B cell (primary cell): ENCODE measurements around the gene SACM1L. TPM values are rescaled to one million over a fixed set of nuclear protein-coding genes. Genes with fewer than 3 reads are reported as not detected.

Experiments used
- ATAC-seq: fragments of 200-7000 bp; cut with Tn5 transposase; one replicate; pipeline ENCODE4 v1.10.0; 2021; ENCODE audit warnings: low read depth, mild to moderate bottlenecking, moderate number of reproducible peaks, moderate library complexity
- CTCF ChIA-PET: fragments of 350-600 bp; sonication (Branson Sonifier 250); formaldehyde crosslinking; loops from one replicate; lab custom pipeline; 2021; ENCODE audit warnings: antibody characterized with exemption, inconsistent platforms; lab: Charles Lee
- POLR2A ChIA-PET: fragments of 350-600 bp; sonication (Branson Sonifier 250); formaldehyde crosslinking; loops from one replicate; lab custom pipeline; 2021; ENCODE audit warnings: antibody characterized with exemption; lab: Charles Lee
- DNase-seq: peaks from one replicate; pipeline ENCODE4 v3.0.0; 2013
- H2AFZ ChIP-seq: 2 replicates; pipeline ENCODE4 v1.6.1; 2012; ENCODE audit warnings: mild to moderate bottlenecking, low read depth, low read length; ENCODE audit not compliant: insufficient read depth, poor library complexity, severe bottlenecking
- H3K27ac ChIP-seq, 2 donors: 1 replicate in 1 of 2; 2 replicates in 1 of 2; pipeline ENCODE4 v1.5.1; 2012 to 2013; ENCODE audit warnings: low read length in 2 of 2, mild to moderate bottlenecking in 2 of 2, moderate library complexity in 1 of 2
- H3K27me3 ChIP-seq, 4 experiments: fragments of 200-600 bp in 1 of 4; sonication (generic) in 1 of 4; replicated peaks in 1 of 4; 1 replicate in 2 of 4; 2 replicates in 2 of 4; pipeline versions ENCODE4 v1.6.1 to v1.7.0; 2013 to 2016; ENCODE audit warnings: low read length in 3 of 4, mild to moderate bottlenecking in 2 of 4, mixed read lengths in 1 of 4, moderate library complexity in 1 of 4; ENCODE audit not compliant: insufficient read depth in 4 of 4, control insufficient read depth in 3 of 4; ENCODE audit errors: control extremely low read depth in 1 of 4
- H3K36me3 ChIP-seq, 2 experiments: replicated peaks in 1 of 2; 1 replicate in 1 of 2; 2 replicates in 1 of 2; pipeline versions ENCODE4 v1.6.1 to v1.7.1; 2013; ENCODE audit warnings: low read length in 1 of 2; ENCODE audit not compliant: insufficient read depth in 2 of 2, control insufficient read depth in 1 of 2; ENCODE audit errors: control extremely low read depth in 1 of 2, extremely low read depth in 1 of 2
- H3K4me1 ChIP-seq, 2 donors: fragments of 200-600 bp in 1 of 2; sonication (generic) in 1 of 2; 1 replicate in 1 of 2; 2 replicates in 1 of 2; pipeline versions ENCODE4 v1.5.1 to v1.6.1; 2013 to 2017; ENCODE audit warnings: low read length in 2 of 2; ENCODE audit not compliant: control insufficient read depth in 2 of 2, insufficient read depth in 2 of 2
- H3K4me2 ChIP-seq: replicated peaks from 2 replicates; pipeline ENCODE3; 2012; ENCODE audit warnings: mild to moderate bottlenecking, low read depth, low read length; ENCODE audit not compliant: poor library complexity, severe bottlenecking
- H3K4me3 ChIP-seq, 5 experiments: fragments of 200-600 bp in 1 of 5; sonication (generic) in 1 of 5; 1 replicate in 3 of 5; 2 replicates in 2 of 5; pipeline versions ENCODE4 v1.5.1 to v1.7.0; 2011 to 2016; ENCODE audit warnings: low read length in 4 of 5, mild to moderate bottlenecking in 4 of 5, low read depth in 2 of 5, control low read depth in 1 of 5, moderate library complexity in 1 of 5; ENCODE audit not compliant: insufficient read depth in 1 of 5; ENCODE audit errors: control extremely low read depth in 1 of 5, extremely low read depth in 1 of 5
- H3K79me2 ChIP-seq: fragments of 200-600 bp; sonication (generic); one replicate; pipeline ENCODE4 v1.6.0; 2016; ENCODE audit warnings: low read length; ENCODE audit not compliant: control insufficient read depth, insufficient read depth
- H3K9ac ChIP-seq: fragments of 200-600 bp; sonication (generic); 2 replicates; pipeline ENCODE4 v1.6.1; 2017; ENCODE audit warnings: mild to moderate bottlenecking, low read length, moderate library complexity
- H3K9me3 ChIP-seq, 3 donors: one replicate each; pipeline versions ENCODE4 v1.6.1 to v1.7.1; 2013; ENCODE audit warnings: low read length in 2 of 3; ENCODE audit not compliant: control insufficient read depth in 2 of 3, insufficient read depth in 1 of 3; ENCODE audit errors: control extremely low read depth in 1 of 3
- H4K20me1 ChIP-seq: 2 replicates; pipeline ENCODE4 v1.6.0; 2012; ENCODE audit warnings: mild to moderate bottlenecking, low read length; ENCODE audit not compliant: insufficient read depth, control insufficient read depth, poor library complexity, severe bottlenecking
- H3K27ac Mint-ChIP-seq: one replicate; pipeline ENCODE4 v1.8.0; 2021; ENCODE audit warnings: mixed read lengths
- H3K27me3 Mint-ChIP-seq: one replicate; pipeline ENCODE4 v1.8.0; 2021; ENCODE audit warnings: mixed read lengths
- H3K4me1 Mint-ChIP-seq: one replicate; pipeline ENCODE4 v1.8.0; 2021; ENCODE audit warnings: mixed read lengths
- H3K4me3 Mint-ChIP-seq: one replicate; pipeline ENCODE4 v1.8.0; 2021; ENCODE audit warnings: mixed read lengths
- H3K9me3 Mint-ChIP-seq: one replicate; pipeline ENCODE4 v1.8.0; 2022; ENCODE audit warnings: mixed read lengths; ENCODE audit not compliant: insufficient read depth
- EZH2 ChIP-seq: IDR thresholded peaks from 2 replicates; pipeline ENCODE4 v1.6.1; 2012; ENCODE audit warnings: borderline replicate concordance, low read depth, mild to moderate bottlenecking, moderate library complexity, low read length; ENCODE audit not compliant: insufficient read depth, poor library complexity, severe bottlenecking
- WGBS: methylation state at CpG from one replicate; pipeline ENCODE4 v1.1.5; 2013; ENCODE audit warnings: missing lambda C conversion rate; ENCODE audit not compliant: insufficient coverage; 5-methylcytosine and 5-hydroxymethylcytosine counted together
- intact Hi-C: fragments of 100-400 bp; cut with micrococcal nuclease; formaldehyde crosslinking; loops from one replicate; pipeline ENCODE4 v1.10.0; 2022
- polyA plus RNA-seq: library from polyadenylated mRNA; depleted of rRNA; stranded (reverse); fragments of >200 nt; gene quantifications from 2 replicates; pipeline ENCODE4 v1.2.3, GENCODE V29; 2012
- total RNA-seq, 2 donors: library from RNA; stranded (reverse); fragments of 120-200 nt in 1 of 2; gene quantifications; 1 replicate in 1 of 2; 2 replicates in 1 of 2; pipeline versions ENCODE4 v1.2.3 to v1.2.4, GENCODE V29; 2013 to 2022
- TF ChIP-seq, protein P1 (sequence below): fragments of 200-600 bp; IDR thresholded peaks from one replicate; pipeline ENCODE4 v1.8.0; 2022; ENCODE audit warnings: antibody characterized with exemption, mild to moderate bottlenecking

SACM1L gene
- total and polyA plus RNA-seq, 2 donors (not counting 1 experiment from before 2014, with no cell fraction given): 20.7 to 85.7 TPM

- H3K27me3 Mint-ChIP-seq: peaks cover 8% of the 10 kb centered on the region
- Histone ChIP-seq H3K79me2 (no peaks in the 10 kb centered on the region), H3K27ac (no peak overlapping the region), H3K36me3 (no peaks in the 10 kb centered on the region), H3K4me2 (no peak overlapping the region), H3K4me3 (no peak overlapping the region), H4K20me1 (no peaks in the 10 kb centered on the region), H3K27me3 (no peaks in the 10 kb centered on the region), H3K4me1 (no peaks in the 10 kb centered on the region), H2AFZ (no peak overlapping the region), H3K9me3 (peaks cover 3 to 15% (median 4%) of the 10 kb centered on the region in 3 donors), H3K9ac (no peak overlapping the region)
- intact Hi-C loops: no loop called here
- no peak overlapping the region for H3K4me3 Mint-ChIP-seq
- ATAC-seq (no peak), DNase-seq (no peak)
- ChIA-PET POLR2A (no interaction called here), CTCF (no interaction called here)
- H3K27ac Mint-ChIP-seq: no peak overlapping the region
- H3K9me3 Mint-ChIP-seq: peaks cover 9% of the 10 kb centered on the region
- H3K4me1 Mint-ChIP-seq: no peaks in the 10 kb centered on the region
- no CpG with 5 or more reads among the region's 3 CpGs for WGBS
- TF ChIP-seq EZH2: no peak
- TF ChIP-seq, protein P1, sequence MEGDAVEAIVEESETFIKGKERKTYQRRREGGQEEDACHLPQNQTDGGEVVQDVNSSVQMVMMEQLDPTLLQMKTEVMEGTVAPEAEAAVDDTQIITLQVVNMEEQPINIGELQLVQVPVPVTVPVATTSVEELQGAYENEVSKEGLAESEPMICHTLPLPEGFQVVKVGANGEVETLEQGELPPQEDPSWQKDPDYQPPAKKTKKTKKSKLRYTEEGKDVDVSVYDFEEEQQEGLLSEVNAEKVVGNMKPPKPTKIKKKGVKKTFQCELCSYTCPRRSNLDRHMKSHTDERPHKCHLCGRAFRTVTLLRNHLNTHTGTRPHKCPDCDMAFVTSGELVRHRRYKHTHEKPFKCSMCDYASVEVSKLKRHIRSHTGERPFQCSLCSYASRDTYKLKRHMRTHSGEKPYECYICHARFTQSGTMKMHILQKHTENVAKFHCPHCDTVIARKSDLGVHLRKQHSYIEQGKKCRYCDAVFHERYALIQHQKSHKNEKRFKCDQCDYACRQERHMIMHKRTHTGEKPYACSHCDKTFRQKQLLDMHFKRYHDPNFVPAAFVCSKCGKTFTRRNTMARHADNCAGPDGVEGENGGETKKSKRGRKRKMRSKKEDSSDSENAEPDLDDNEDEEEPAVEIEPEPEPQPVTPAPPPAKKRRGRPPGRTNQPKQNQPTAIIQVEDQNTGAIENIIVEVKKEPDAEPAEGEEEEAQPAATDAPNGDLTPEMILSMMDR: no peak
Measured at GRCh38 chr3:45785605-45786150, 96.5 kb downstream of the SACM1L start.

GRCh38 chr3:45786801-45787495, 97.8 kb downstream of the SACM1L start:
- no peak overlapping the region for H3K27ac ChIP-seq
- no peak for ATAC-seq

More at GRCh38 chr3:45786801-45787495, 97.8 kb downstream of the SACM1L start:
- no peak for TF ChIP-seq EZH2
- TF ChIP-seq, protein P1: no peak
- Histone ChIP-seq H3K36me3 (no peaks in the 10 kb centered on the region), H3K4me3 (no peak overlapping the region), H3K79me2 (no peaks in the 10 kb centered on the region), H3K9me3 (peaks cover 3 to 15% (median 4%) of the 10 kb centered on the region in 3 donors), H3K27me3 (no peaks in the 10 kb centered on the region), H2AFZ (no peak overlapping the region), H3K4me1 (peaks cover 7 to 8% of the 10 kb centered on the region in 2 donors), H4K20me1 (no peaks in the 10 kb centered on the region), H3K4me2 (no peak overlapping the region), H3K9ac (no peak overlapping the region)
- peaks cover 8% of the 10 kb centered on the region for H3K27me3 Mint-ChIP-seq
- no peak overlapping the region for H3K27ac Mint-ChIP-seq
- peaks cover 10% of the 10 kb centered on the region for H3K4me1 Mint-ChIP-seq
- no peak for DNase-seq
- intact Hi-C loops: no loop called here
- CTCF ChIA-PET: no interaction called here
- POLR2A ChIA-PET: no interaction called here
- 95% methylated on average over 3 of the region's 4 CpGs for WGBS
- H3K4me3 Mint-ChIP-seq: no peak overlapping the region
- H3K9me3 Mint-ChIP-seq: peaks cover 9% of the 10 kb centered on the region
